Measurements from ENCODE around the gene SLC35E1.
A peak's percentile ranks its signal among the peaks of the same experiment; 100 is the strongest.
"Not testable (repeated sequence)": the region's sequence is repeated elsewhere in the genome, so short reads cannot be mapped to it uniquely, and the experiment has no call there.

Gene SLC35E1

DNA sequence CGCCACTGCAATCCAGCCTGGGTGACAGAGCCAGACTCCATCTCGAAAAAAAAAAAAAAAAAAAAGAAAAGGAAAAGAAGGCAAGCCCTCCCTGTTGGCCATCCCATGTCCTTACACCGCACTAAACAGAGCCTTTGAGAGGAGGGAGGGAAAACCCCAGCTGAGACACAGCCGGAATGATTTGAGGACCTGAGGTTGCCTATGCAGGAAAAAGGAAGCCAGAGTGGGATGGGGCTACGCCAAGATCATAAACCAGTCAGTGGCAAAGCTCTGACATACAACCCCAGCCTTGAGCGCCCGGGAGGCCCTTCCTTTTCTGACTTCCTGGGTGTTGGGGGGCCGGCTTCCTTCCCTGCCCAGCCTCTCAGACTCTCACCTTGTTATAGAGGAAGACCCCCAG lies 17.4 kb downstream of the SLC35E1 start:
- no peak overlapping the region for H3K4me3 ChIP-seq (ENCODE audit: low read length)
- H3K27me3 ChIP-seq (ENCODE audit: control insufficient read depth, insufficient read depth, low read length) = no peaks in the 10 kb centered on the region
- peaks cover 9% of the 10 kb centered on the region for H3K36me3 ChIP-seq (ENCODE audit: control insufficient read depth, insufficient read depth, low read length)
- no peaks in the 10 kb centered on the region for H3K4me1 ChIP-seq (ENCODE audit: control insufficient read depth, insufficient read depth, low read length)
- no peaks in the 10 kb centered on the region for H3K9me3 ChIP-seq (ENCODE audit: control insufficient read depth, low read length)
- H3K9ac ChIP-seq (ENCODE audit: low read length) = no peak overlapping the region

DNA sequence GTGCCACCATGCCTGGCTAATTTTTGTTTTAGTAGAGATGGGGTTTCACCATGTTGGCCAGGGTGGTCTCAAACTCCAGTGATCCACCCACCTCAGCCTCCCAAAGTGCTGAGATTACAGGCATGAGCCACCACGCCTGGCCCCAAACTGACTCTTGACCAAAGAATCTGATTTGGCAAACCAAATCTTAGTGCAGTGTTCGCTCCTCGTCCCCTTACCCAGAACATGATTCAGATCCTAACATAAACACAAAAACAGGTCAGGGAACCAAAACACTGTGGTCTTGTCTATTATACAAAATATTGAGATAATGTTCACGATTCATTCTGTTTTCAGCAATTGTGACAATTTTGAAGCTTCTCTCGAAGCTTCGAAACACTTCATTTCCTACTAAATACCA lies 20.3 kb downstream of the SLC35E1 start:
- not testable (repeated sequence) for H3K4me1 ChIP-seq (ENCODE audit: control insufficient read depth, insufficient read depth, low read length); H3K27me3 ChIP-seq (ENCODE audit: control insufficient read depth, insufficient read depth, low read length); H3K4me3 ChIP-seq (ENCODE audit: low read length); H3K9ac ChIP-seq (ENCODE audit: low read length); H3K36me3 ChIP-seq (ENCODE audit: control insufficient read depth, insufficient read depth, low read length); H3K9me3 ChIP-seq (ENCODE audit: control insufficient read depth, low read length)

DNA sequence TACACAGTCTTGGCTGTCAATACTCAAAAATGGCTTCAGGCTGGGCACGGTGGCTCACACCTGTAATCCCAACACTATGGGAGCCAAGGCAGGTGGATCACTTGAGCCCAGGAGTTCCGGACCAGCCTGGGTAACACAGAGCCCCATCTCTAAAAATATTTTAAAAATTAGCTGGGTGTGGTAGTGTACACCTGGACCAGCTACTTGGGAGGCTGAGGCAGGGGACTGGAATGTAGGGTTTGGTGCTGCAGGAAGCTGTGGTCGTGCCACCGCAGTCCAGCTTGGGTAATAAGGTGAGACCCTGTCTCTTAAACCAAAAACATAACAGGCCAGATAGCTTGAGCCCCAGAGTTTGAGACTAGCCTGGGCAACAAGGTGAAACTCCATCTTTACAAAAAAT lies 23.3 kb downstream of the SLC35E1 start:
- peaks cover 9% of the 10 kb centered on the region for H3K36me3 ChIP-seq (ENCODE audit: control insufficient read depth, insufficient read depth, low read length)
- no peak overlapping the region for H3K4me3 ChIP-seq (ENCODE audit: low read length)
- no peaks in the 10 kb centered on the region for H3K27me3 ChIP-seq (ENCODE audit: control insufficient read depth, insufficient read depth, low read length)
- H3K9ac ChIP-seq (ENCODE audit: low read length) = no peak overlapping the region
- no peaks in the 10 kb centered on the region for H3K4me1 ChIP-seq (ENCODE audit: control insufficient read depth, insufficient read depth, low read length)
- H3K9me3 ChIP-seq (ENCODE audit: control insufficient read depth, low read length) = no peaks in the 10 kb centered on the region

DNA sequence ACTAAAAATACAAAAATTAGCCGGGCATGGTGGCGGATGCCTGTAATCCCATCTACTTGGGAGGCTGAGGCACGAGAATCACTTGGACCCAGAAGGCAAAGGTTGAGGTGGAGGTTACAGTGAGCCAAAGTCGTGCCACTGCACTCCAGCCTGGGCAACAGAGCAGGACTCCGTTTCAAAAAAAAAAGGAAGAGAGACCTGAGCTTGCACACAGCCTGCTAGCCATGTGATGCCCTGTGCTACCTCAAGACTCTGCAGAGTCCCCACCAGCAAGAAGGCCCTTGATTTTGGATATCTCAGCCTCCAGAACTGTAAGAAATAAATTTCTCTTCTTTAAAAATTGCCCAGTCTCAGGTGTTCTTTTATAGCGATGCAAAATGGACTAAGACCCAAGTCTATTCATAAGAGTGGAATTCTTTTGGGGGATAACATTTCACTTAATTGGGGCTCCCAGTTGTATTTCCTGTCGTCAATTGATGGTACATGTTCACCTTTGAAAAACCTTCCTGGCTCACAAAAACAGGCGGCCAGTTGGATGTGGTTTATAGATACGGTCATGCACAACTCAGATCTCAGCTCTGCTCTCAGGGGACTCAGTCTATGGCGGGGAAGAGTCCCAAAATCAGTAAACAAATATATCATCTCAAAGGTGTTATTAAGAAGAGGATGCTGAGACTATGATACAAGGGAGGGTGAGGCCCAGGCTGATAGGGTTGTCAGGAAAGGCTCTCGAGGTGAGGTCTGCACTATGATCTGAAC lies 27.6 kb downstream of the SLC35E1 start:
- no peak overlapping the region for H3K4me3 ChIP-seq (ENCODE audit: low read length)
- no peaks in the 10 kb centered on the region for H3K27me3 ChIP-seq (ENCODE audit: control insufficient read depth, insufficient read depth, low read length)
- no peaks in the 10 kb centered on the region for H3K36me3 ChIP-seq (ENCODE audit: control insufficient read depth, insufficient read depth, low read length)
- H3K9ac ChIP-seq (ENCODE audit: low read length) = no peak overlapping the region
- H3K4me1 ChIP-seq (ENCODE audit: control insufficient read depth, insufficient read depth, low read length) = peaks cover 17% of the 10 kb centered on the region
- no peaks in the 10 kb centered on the region for H3K9me3 ChIP-seq (ENCODE audit: control insufficient read depth, low read length)

DNA sequence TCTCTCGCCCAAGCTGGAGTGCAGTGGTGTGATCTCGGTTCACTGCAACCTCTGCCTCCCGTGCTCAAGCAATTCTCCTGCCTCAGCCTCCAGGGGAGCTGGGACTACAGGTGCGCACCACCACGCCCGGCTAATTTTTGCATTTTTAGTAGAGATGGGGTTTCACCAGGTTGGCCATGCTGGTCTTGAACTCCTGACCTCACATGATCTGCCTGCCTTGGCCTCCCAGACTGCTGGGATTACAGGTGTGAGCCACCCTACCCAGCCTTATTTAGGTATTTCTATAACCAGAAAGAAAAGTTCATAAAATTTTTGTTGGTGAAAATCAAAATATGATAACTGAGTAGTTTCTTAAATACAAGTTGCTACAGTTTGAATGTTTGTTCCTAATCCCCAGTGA lies 28.5 kb downstream of the SLC35E1 start:
- H3K4me3 ChIP-seq (ENCODE audit: low read length) = peak overlapping the region; percentile 74
- H3K9me3 ChIP-seq (ENCODE audit: control insufficient read depth, low read length); H3K36me3 ChIP-seq (ENCODE audit: control insufficient read depth, insufficient read depth, low read length); H3K9ac ChIP-seq (ENCODE audit: low read length); H3K27me3 ChIP-seq (ENCODE audit: control insufficient read depth, insufficient read depth, low read length): not testable (repeated sequence)
- peaks cover 17% of the 10 kb centered on the region for H3K4me1 ChIP-seq (ENCODE audit: control insufficient read depth, insufficient read depth, low read length)

DNA sequence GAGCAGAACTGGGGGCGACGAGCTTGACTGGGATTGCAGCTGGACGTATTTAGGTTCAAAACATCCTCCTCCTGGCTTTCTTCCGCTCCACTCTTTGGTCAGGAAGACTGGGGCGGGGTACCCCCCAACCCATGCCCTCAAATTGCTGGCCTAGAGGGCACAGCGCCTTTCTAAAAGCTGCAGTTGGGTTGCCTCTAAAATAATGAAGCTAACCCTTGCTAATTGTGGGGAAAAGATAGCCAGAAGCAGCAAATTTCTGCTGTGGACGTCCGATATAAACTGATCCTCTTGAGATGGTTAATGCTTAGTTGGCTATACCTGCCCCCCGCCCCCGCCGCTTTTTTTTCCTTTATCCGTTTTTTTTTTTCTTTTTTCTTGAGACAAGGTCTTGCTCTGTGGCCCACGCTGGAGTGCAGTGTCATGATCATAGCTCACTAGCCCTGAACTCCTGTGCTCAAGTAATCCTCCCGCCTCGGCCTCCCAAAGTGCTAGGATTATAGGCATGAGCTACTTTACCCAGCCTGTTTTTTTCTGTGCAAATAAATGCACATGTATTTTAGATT lies 29.2 kb downstream of the SLC35E1 start:
- no peaks in the 10 kb centered on the region for H3K36me3 ChIP-seq (ENCODE audit: control insufficient read depth, insufficient read depth, low read length)
- peak overlapping the region; percentile 74 for H3K4me3 ChIP-seq (ENCODE audit: low read length)
- peak overlapping the region; percentile 97 for H3K9ac ChIP-seq (ENCODE audit: low read length)
- H3K27me3 ChIP-seq (ENCODE audit: control insufficient read depth, insufficient read depth, low read length) = no peaks in the 10 kb centered on the region
- no peaks in the 10 kb centered on the region for H3K9me3 ChIP-seq (ENCODE audit: control insufficient read depth, low read length)
- H3K4me1 ChIP-seq (ENCODE audit: control insufficient read depth, insufficient read depth, low read length) = peaks cover 17% of the 10 kb centered on the region

DNA sequence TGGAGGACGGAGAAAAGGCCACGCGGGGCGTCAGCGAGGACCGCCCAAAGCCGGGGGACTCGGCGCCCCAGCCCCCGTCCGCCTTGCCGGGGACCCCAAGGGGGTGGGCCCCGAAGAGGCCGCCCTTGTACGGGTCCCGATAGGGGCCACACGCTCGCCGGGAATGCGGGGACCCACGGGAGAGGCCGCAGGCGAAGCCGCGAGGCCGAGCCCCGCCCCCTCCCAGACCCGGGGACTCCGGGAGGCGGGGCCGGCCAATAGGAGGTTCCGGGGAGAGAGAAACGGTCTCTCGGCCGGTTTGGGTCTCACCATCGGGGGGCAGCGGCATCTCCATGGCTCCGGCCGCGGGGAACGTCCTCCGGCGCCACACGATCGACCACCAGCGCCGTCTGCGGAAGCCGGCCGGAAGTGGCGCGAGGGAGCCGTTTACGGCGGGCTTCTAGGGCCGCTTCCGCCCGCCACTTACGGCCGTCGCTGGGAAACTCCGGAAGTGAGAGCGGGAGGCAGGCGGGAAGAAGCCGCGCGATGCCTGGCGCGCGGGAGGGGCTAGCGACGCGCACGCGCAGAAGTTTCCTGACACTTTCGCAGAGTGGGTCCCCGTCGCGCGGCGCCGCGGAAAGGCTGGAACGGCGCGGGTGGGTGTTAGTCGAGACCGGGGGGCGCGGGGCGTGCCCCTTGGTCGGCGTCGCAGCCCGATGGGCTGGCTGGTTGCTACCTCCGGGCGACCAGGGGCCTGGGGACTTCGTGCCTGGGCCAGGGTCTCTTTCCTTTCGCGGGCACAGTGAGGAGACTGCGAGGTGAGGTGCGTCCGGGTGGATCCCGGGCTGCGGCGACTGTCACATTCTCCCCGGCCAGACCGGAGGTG lies 29.9 kb downstream of the SLC35E1 start, which contains the start of gene CHERP:
Gene CHERP (minus strand): TSS at position 393 of the 865 bp plus-strand sequence. CDS start 59 bp downstream, at position 334.
- Histone ChIP-seq H3K4me1 (ENCODE audit: control insufficient read depth, insufficient read depth, low read length) (peaks cover 17% of the 10 kb centered on the region), H3K36me3 (ENCODE audit: control insufficient read depth, insufficient read depth, low read length) (no peaks in the 10 kb centered on the region), H3K4me3 (ENCODE audit: low read length) (peak within 1 kb of the TSS; percentile 74), H3K9me3 (ENCODE audit: control insufficient read depth, low read length) (no peaks in the 10 kb centered on the region), H3K9ac (ENCODE audit: low read length) (peak within 1 kb of the TSS; percentile 97), H3K27me3 (ENCODE audit: control insufficient read depth, insufficient read depth, low read length) (no peaks in the 10 kb centered on the region)

DNA sequence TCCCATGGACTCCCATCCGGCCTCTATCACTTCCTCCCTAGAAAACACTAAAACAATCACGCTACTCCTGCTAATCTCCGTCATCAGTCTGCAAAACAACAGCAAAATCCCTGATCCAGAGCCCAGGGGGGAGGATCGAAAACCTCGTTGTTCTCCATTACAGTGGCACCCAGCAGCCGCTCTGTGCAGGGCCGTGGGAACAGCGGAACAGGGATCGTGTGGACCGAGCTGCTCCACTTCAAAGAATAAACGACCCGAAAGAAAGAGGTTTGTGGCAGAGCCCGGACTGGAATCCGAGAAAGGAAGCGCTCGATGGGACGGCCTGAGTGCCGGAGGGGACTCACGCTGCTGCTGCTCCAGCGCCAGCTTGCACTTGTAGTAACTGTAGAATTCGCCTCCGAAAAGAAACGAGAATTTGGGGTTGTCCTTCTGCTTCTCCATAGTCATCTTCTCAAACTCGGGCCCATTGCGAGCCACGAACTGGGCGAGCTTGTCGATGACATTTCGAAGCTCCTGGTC lies 30.6 kb downstream of the SLC35E1 start:
- peak overlapping the region; percentile 74 for H3K4me3 ChIP-seq (ENCODE audit: low read length)
- H3K4me1 ChIP-seq (ENCODE audit: control insufficient read depth, insufficient read depth, low read length) = peaks cover 17% of the 10 kb centered on the region
- peak overlapping the region; percentile 97 for H3K9ac ChIP-seq (ENCODE audit: low read length)
- no peaks in the 10 kb centered on the region for H3K27me3 ChIP-seq (ENCODE audit: control insufficient read depth, insufficient read depth, low read length)
- no peaks in the 10 kb centered on the region for H3K9me3 ChIP-seq (ENCODE audit: control insufficient read depth, low read length)
- H3K36me3 ChIP-seq (ENCODE audit: control insufficient read depth, insufficient read depth, low read length) = no peaks in the 10 kb centered on the region

DNA sequence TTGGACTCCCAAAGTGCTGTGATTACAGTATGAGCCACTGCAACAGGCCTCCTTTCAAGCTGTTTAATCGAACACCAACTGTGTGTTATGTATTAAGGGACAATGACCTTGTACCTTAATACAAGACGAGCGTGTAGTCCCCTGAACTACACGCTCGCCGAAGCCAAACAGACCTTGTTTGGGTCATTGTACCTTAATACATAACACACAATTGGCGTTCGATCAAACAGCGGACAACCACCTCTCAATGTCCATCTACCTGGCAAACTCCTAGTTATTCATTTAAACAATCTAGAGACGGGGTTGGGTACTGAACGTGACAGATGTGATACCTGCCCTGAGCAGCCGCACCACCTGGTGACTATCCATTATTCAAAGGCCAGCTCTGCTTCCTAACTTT lies 31.3 kb downstream of the SLC35E1 start:
- H3K4me1 ChIP-seq (ENCODE audit: control insufficient read depth, insufficient read depth, low read length) = peaks cover 17% of the 10 kb centered on the region
- no peaks in the 10 kb centered on the region for H3K9me3 ChIP-seq (ENCODE audit: control insufficient read depth, low read length)
- peak overlapping the region; percentile 97 for H3K9ac ChIP-seq (ENCODE audit: low read length)
- H3K36me3 ChIP-seq (ENCODE audit: control insufficient read depth, insufficient read depth, low read length) = no peaks in the 10 kb centered on the region
- peak overlapping the region; percentile 74 for H3K4me3 ChIP-seq (ENCODE audit: low read length)
- H3K27me3 ChIP-seq (ENCODE audit: control insufficient read depth, insufficient read depth, low read length) = no peaks in the 10 kb centered on the region

DNA sequence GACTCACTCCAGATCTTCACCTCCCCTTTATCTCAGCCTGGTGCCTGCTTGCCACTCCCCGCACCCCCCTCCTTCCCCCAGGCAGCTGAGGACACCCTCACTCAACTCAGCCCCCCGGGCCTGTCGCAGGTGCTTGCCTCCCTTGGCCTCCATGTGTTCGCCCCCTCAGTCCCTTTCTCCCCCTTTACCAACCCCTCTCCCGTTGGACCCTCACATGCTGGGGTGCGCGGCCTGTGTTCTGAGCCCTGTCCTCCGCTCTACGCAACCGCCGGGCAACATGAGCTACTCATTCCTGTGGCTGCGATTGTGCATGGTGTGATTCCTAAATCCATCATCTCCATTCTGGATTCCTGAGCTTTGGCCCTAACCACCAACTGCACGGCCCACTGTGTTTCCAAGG lies 35.1 kb downstream of the SLC35E1 start:
- peaks cover 6% of the 10 kb centered on the region for H3K36me3 ChIP-seq (ENCODE audit: control insufficient read depth, insufficient read depth, low read length)
- H3K4me1 ChIP-seq (ENCODE audit: control insufficient read depth, insufficient read depth, low read length) = peaks cover 11% of the 10 kb centered on the region
- no peak overlapping the region for H3K9ac ChIP-seq (ENCODE audit: low read length)
- no peaks in the 10 kb centered on the region for H3K27me3 ChIP-seq (ENCODE audit: control insufficient read depth, insufficient read depth, low read length)
- no peak overlapping the region for H3K4me3 ChIP-seq (ENCODE audit: low read length)
- no peaks in the 10 kb centered on the region for H3K9me3 ChIP-seq (ENCODE audit: control insufficient read depth, low read length)

DNA sequence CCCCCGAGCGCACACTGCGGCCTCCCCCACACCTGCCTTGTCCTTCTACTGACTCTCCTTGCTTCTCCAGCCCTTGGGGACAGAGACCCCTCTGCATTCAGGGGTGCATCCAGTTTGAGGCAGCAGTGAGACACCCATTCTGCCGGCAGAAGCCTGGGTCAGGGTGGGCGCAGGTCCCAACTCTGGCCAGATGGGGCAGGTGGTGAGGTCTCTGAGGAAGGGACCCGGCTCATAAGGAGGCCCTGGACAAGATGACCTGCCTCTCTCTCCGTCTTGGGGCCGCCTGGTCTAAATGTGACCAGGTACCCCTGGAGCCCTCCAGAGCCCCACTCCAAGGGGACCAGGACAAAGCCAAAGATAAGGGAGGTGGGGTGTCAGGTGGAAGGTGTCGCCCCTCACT lies 36.1 kb downstream of the SLC35E1 start:
- Histone ChIP-seq H3K27me3 (ENCODE audit: control insufficient read depth, insufficient read depth, low read length) (no peaks in the 10 kb centered on the region), H3K4me3 (ENCODE audit: low read length) (no peak overlapping the region), H3K9me3 (ENCODE audit: control insufficient read depth, low read length) (no peaks in the 10 kb centered on the region), H3K4me1 (ENCODE audit: control insufficient read depth, insufficient read depth, low read length) (peaks cover 6% of the 10 kb centered on the region), H3K36me3 (ENCODE audit: control insufficient read depth, insufficient read depth, low read length) (peaks cover 12% of the 10 kb centered on the region), H3K9ac (ENCODE audit: low read length) (no peak overlapping the region)

DNA sequence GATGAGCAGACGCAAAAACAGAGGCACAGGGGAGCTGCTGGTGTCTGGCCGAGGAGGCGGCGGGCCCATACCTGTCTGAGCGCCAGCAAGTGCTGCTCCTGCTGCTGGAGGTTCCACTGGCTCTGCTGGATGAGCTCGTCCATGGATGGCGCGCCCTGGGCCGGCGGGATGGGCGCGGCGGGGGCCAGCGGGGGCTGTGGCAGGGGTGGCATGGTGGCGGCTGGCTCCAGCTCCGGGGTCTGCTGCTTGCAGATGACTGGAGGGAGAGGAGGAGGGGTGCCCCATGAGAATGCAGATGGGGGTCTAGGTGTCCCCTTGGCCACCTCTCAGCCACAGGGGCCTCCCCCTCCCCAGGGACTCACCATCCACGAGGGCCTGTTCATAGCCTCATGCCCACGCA lies 36.8 kb downstream of the SLC35E1 start:
- H3K4me3 ChIP-seq (ENCODE audit: low read length) = no peak overlapping the region
- H3K4me1 ChIP-seq (ENCODE audit: control insufficient read depth, insufficient read depth, low read length) = no peaks in the 10 kb centered on the region
- no peaks in the 10 kb centered on the region for H3K27me3 ChIP-seq (ENCODE audit: control insufficient read depth, insufficient read depth, low read length)
- no peak overlapping the region for H3K9ac ChIP-seq (ENCODE audit: low read length)
- peaks cover 12% of the 10 kb centered on the region for H3K36me3 ChIP-seq (ENCODE audit: control insufficient read depth, insufficient read depth, low read length)
- H3K9me3 ChIP-seq (ENCODE audit: control insufficient read depth, low read length) = no peaks in the 10 kb centered on the region
